Stimulated activated CD8-positive, alpha-beta memory T cell treated with anti-CD3 and anti-CD28 coated beads, Interleukin-12 subunit alpha, Interleukin-12 subunit beta, amount 100 ng/mL, for 24 hours (primary cell): ENCODE results near the gene RMDN3.

Experiments
- DNase-seq: peaks from one replicate; pipeline ENCODE4 v3.0.0-alpha.2; 2020; ENCODE audit errors: extremely low read depth

RMDN3 gene

GRCh38 chr15:40749151-40749630, 5.9 kb downstream of the RMDN3 start:
- DNase-seq, result no peak

- no peak for DNase-seq
These were observed 7.1 kb downstream of the RMDN3 start for GRCh38 chr15:40747685-40748631.

- DNase-seq, result no peak
These were observed 8.1 kb downstream of the RMDN3 start for GRCh38 chr15:40746916-40747418.

DNA sequence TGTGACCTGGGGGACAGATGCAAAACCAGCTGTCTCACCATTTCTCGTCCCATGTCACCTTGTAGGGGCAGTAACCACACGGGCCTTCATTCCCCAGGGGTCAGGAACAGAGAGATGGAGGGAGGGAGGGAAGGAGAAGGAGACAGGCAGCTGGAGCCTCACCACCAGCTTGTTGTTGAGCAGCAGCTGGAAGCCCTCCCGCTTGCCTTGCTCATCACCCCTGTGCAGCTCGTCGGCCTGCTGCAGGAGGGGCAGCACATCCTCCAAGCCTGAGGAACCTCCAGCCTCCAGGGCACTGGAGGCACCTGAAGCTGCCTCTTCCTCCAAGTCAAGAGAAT, 10.3 kb downstream of the RMDN3 start:
- no peak for DNase-seq

- DNase-seq, result no peak
These were observed 10.9 kb downstream of the RMDN3 start for GRCh38 chr15:40743921-40744814.

DNA sequence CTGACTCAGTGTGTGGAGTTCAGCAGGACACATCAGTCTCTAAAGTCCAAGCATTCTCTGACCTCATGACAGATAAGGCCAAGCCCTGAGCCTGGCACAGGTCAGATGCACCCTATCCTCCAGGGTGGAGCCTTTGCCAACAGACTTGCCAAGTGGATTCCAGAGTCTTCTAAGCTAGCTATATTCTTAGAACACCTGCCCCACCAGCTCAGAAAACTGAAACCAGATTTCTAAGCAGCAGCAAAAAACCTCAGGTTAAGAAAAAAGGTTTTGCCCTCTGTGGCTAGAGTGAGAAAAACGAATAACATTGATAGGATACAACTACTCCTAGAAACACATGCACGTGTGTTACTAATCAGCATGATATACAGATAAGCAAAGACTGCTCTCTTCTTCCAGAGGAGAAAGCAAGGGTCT, 11.6 kb downstream of the RMDN3 start:
- no peak for DNase-seq

- no peak for DNase-seq
These were observed 15.2 kb downstream of the RMDN3 start for GRCh38 chr15:40739854-40740253.

DNA sequence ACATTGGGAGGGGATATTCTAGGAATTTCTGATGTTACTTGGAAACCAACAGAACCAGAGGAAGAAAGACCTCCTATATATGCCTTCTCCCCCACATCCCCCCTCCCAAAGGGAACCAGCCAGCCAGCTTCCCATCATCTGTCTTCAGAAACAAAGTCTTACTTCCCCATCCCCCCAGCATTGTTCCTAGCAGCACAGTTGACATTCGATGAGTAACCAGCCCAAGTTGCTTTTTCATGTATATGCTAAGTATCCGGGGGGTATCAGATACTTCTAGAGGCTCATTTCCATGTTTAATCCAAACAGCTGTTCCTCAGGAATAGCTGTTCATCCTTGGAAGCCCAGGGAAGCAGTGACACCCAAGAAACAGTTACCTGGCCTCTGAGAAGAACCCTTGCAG, 16.0 kb downstream of the RMDN3 start:
- DNase-seq, result no peak

DNA sequence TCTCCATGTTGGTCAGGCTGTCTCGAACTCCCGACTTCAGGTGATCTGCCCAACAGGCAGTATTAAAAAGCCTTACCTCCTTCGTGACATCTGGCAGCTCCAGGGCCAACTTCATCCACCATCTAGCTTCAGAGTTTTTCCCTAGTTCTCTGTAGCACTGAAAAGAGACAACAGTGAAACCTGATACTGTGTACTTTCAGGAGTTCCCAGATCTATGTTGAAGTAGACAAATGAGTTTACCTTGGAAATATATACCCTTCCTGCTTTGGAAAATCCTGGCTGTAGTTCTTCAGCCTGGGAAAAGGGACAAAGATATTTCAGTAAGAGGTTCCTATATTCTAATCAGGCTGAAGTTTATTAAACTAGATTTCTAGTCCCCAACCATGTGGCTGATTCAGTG, 18.0 kb downstream of the RMDN3 start:
- no peak for DNase-seq

DNA sequence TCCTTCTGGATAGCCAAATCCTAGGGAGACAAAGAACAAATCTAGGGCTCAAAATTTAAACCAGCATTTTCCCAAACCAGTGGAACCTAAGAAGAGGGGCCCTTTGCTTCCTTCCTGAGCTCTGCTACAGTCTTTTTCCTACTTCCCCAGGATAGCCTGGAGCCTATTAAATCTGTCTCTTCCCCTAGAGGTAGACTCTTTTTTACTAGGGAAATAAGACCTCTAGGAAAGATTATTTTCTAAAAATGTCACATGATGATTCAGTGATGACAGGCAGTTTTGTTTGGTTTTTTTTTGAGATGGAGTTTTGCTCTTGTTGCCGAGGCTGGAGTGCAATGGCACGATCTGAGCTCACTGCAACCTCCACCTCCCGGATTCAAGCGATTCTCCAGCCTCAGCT, 18.5 kb downstream of the RMDN3 start:
- no peak for DNase-seq

DNA sequence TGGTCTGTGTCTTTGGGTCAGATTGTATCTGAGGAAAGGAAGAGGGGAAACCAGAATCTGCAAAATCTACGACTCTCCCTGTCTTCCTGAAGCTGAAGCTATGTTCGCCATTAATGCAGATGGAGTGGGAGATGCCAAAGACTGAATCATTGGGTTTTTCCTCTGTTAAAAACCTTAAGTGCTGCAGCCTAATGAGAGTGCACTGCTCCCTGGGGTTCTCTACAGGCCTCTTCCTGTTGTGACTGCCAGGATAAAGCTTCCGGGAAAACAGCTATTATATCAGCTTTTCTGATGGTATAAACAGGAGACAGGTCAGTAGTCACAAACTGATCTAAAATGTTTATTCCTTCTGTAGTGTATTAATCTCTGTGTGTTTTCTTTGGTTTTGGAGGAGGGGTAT, 24.0 kb downstream of the RMDN3 start:
- no peak for DNase-seq

- DNase-seq, result no peak
These were observed 31.1 kb downstream of the RMDN3 start for GRCh38 chr15:40723919-40724318.

GRCh38 chr15:40722934-40723333, 32.1 kb downstream of the RMDN3 start:
- DNase-seq, result no peak

- no peak for DNase-seq
These were observed 32.7 kb downstream of the RMDN3 start for GRCh38 chr15:40722354-40722753.

GRCh38 chr15:40721701-40722100, 33.4 kb downstream of the RMDN3 start:
- DNase-seq, result no peak

GRCh38 chr15:40716165-40716564, 38.9 kb downstream of the RMDN3 start:
- DNase-seq, result no peak

DNA sequence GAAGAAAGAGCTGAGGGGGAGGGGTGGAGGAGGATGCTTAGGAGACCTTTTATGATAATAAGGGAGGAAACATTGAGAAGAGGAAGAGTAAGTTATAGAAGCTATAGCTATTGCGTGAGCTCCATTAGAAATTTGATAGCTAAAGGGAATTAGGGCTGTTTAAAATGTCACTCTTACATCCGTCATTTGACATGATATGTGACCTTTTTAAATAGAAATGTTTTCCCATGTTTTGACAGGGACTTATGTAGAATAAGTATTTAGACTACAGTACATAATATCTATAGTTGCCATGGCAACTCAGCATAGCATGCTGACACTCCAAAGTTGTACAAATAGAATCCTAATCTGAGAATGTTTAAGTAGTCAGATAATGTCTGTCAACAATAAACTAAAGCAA, 40.9 kb downstream of the RMDN3 start:
- no peak for DNase-seq

DNA sequence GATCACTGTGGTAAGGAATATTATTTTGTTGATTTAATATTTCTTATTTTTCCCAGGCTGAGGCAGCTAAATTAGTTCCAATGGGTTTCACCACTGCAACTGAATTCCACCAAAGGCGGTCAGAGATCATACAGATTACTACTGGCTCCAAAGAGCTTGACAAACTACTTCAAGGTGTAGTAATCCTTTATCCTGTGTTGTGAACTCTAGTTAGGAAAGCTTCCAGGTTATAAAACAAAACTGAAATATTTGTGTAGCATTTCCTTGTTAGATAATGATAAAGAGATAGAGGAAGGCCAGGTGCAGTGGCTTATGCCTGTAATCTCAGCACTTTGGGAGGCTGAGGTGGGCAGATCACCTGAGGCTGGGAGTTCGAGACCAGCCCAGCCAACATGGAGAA, 48.9 kb downstream of the RMDN3 start:
- DNase-seq, result no peak

GRCh38 chr15:40702077-40702476, 53.0 kb downstream of the RMDN3 start:
- DNase-seq, result no peak

DNA sequence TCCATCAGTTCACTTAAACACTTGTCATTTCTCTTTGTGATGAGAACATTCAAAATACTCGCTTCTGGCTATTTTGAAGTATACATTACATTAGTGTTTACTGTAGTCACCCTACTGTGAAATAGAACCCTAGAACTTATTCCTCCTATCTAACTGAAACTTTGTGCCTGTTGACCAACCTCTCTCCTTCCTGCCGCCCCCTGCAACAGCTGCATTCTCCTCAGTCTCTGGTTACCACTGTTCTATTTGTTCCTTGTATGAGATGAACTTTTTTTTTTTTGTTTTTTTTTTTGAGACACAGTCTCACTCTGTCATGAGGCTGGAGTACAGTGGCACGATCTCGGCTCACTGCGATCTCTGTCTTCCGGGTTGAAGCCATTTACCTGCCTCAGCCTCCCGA, 57.1 kb downstream of the RMDN3 start:
- DNase-seq, result no peak

DNA sequence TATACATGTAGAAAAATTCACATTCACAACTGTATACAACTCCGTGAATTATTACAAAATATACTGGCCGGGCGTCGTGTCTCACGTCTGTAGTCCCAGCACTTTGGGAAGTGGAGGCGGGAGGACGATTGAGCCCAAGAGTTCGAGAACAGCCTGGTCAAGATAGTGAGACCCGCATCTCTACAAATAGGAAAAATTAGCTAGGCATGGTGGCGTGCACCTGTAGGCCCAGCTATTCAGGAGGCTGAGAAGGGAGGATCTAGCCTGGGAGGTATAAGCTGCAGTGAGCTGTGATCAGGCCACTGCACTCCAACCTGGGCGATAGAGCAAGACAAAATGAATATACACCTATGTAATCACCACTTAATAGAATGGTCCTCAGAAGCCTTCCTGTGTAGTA, 58.8 kb downstream of the RMDN3 start:
- no peak for DNase-seq

GRCh38 chr15:40695469-40695890, 59.6 kb downstream of the RMDN3 start:
- no peak for DNase-seq
